Trophoblast cell (in vitro differentiated cells and primary cell): Measurements from ENCODE around the gene DNAJB8. TPM values are rescaled to one million over a fixed set of nuclear protein-coding genes. Genes with fewer than 3 reads are reported as not detected.

ENCODE experiments used
- DNase-seq, 2 donors: peaks; one replicate each; pipeline ENCODE4 v3.0.0-alpha.2; 2016
- H2AFZ ChIP-seq: 2 replicates; pipeline ENCODE4 v1.6.1; 2013; ENCODE audit warnings: low read length, moderate library complexity, mild to moderate bottlenecking; ENCODE audit not compliant: insufficient read depth, poor library complexity
- H2AK5ac ChIP-seq: 2 replicates; pipeline ENCODE4 v1.6.1; 2013; ENCODE audit warnings: mild to moderate bottlenecking, low read length
- H2BK120ac ChIP-seq: 2 replicates; pipeline ENCODE4 v1.6.1; 2013; ENCODE audit warnings: low read length, mild to moderate bottlenecking, moderate library complexity; ENCODE audit not compliant: insufficient read depth, poor library complexity
- H2BK12ac ChIP-seq: 2 replicates; pipeline ENCODE4 v1.6.1; 2013; ENCODE audit warnings: mild to moderate bottlenecking, low read length, moderate library complexity
- H2BK5ac ChIP-seq: 2 replicates; pipeline ENCODE4 v1.6.1; 2013; ENCODE audit warnings: low read length, low read depth, moderate library complexity, mild to moderate bottlenecking; ENCODE audit not compliant: poor library complexity
- H3K14ac ChIP-seq: 2 replicates; pipeline ENCODE4 v1.6.1; 2013; ENCODE audit warnings: mild to moderate bottlenecking, low read length
- H3K18ac ChIP-seq: 2 replicates; pipeline ENCODE4 v1.6.1; 2013; ENCODE audit warnings: mild to moderate bottlenecking, low read length
- H3K23ac ChIP-seq: 2 replicates; pipeline ENCODE4 v1.6.1; 2013; ENCODE audit warnings: low read length
- H3K27ac ChIP-seq: 2 replicates; pipeline ENCODE4 v1.5.1; 2013; ENCODE audit warnings: low read depth, mild to moderate bottlenecking, inconsistent platforms, low read length, moderate library complexity
- H3K27me3 ChIP-seq: 2 replicates; pipeline ENCODE4 v1.6.1; 2013; ENCODE audit warnings: inconsistent platforms, mild to moderate bottlenecking, low read length, moderate library complexity; ENCODE audit not compliant: insufficient read depth
- H3K36me3 ChIP-seq, 2 experiments: 1 replicate in 1 of 2; 2 replicates in 1 of 2; pipeline ENCODE4 v1.6.1; 2013; ENCODE audit warnings: low read length in 2 of 2, mild to moderate bottlenecking in 2 of 2, moderate library complexity in 1 of 2; ENCODE audit not compliant: insufficient read depth in 2 of 2, control insufficient read depth in 1 of 2
- H3K4ac ChIP-seq: 2 replicates; pipeline ENCODE4 v1.6.1; 2013; ENCODE audit warnings: low read depth, mild to moderate bottlenecking, low read length, moderate library complexity
- H3K4me1 ChIP-seq, 2 experiments: 1 replicate in 1 of 2; 2 replicates in 1 of 2; pipeline ENCODE4 v1.6.1; 2013; ENCODE audit warnings: low read length in 2 of 2, mild to moderate bottlenecking in 2 of 2, moderate library complexity in 1 of 2; ENCODE audit not compliant: insufficient read depth in 2 of 2, control insufficient read depth in 1 of 2
- H3K4me2 ChIP-seq: 2 replicates; pipeline ENCODE4 v1.6.1; 2013; ENCODE audit warnings: inconsistent platforms, mild to moderate bottlenecking, low read length, moderate library complexity
- H3K4me3 ChIP-seq: 2 replicates; pipeline ENCODE4 v1.5.1; 2013; ENCODE audit warnings: mild to moderate bottlenecking, low read depth, low read length, inconsistent platforms
- H3K79me1 ChIP-seq: one replicate; pipeline ENCODE4 v1.6.1; 2013; ENCODE audit warnings: low read length
- H3K79me2 ChIP-seq: 2 replicates; pipeline ENCODE4 v1.6.1; 2013; ENCODE audit warnings: low read length, mild to moderate bottlenecking; ENCODE audit not compliant: control insufficient read depth, insufficient read depth, poor library complexity
- H3K9ac ChIP-seq: 2 replicates; pipeline ENCODE4 v1.6.1; 2013; ENCODE audit warnings: mild to moderate bottlenecking, low read length
- H3K9me3 ChIP-seq: 2 replicates; pipeline ENCODE4 v1.6.1; 2013; ENCODE audit warnings: low read depth, mild to moderate bottlenecking, control low read depth, inconsistent platforms, low read length; ENCODE audit not compliant: insufficient read depth
- H4K12ac ChIP-seq: 2 replicates; pipeline ENCODE4 v1.6.1; 2013; ENCODE audit warnings: low read depth, mild to moderate bottlenecking, low read length, moderate library complexity
- H4K8ac ChIP-seq: 2 replicates; pipeline ENCODE4 v1.6.1; 2013; ENCODE audit warnings: low read depth, mild to moderate bottlenecking, low read length, moderate library complexity
- H4K91ac ChIP-seq: one replicate; pipeline ENCODE4 v1.6.1; 2013; ENCODE audit warnings: low read depth, mild to moderate bottlenecking, low read length, moderate library complexity
- WGBS: extraction: QIAGEN DNeasy Blood & Tissue Kit; methylation state at CpG from one replicate; pipeline ENCODE4 v1.1.7; 2013; ENCODE audit warnings: missing lambda C conversion rate; ENCODE audit not compliant: insufficient read length, insufficient coverage; ENCODE audit errors: extremely low coverage; 5-methylcytosine and 5-hydroxymethylcytosine counted together
- polyA plus RNA-seq: library from polyadenylated mRNA; stranded (reverse); fragments of 200-250 nt; gene quantifications from 2 replicates; pipeline ENCODE4 v1.2.3, GENCODE V29; 2013

DNAJB8 gene
- polyA plus RNA-seq, result not detected in 2 replicates

DNA sequence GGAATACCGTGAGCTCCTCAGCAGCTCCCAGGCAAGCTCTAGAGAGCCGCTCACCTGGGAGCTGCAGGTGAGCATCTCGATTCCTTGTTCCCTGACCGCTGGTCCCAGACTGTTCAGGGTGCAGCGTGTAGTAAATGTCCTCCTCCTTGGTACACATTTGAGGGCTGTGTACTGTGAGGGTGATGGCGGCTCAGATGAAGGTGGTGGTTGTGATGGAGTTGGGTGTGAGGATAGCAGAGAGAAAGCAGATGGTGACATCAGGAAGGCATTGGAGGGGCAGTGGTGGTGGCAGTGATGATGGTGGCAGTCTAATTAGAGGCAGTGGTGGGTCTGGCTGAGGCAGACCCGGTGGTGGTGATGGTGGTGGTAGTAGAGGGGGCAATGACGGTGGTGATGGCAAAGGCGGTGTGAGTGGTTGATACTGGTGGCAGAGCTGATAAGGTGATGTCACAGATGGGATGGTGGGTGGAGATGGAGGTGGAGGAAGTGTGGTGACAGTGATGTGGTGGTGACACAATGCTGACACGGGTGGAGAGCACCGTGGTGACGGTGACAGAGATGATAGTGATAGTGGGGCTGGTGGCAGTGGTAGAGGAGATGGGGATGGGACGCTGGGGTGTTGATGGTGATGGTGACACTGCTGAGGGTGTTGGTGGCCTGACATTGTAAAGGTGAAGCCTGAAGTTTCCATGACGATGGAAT lies at the start of gene DNAJB8:
DNAJB8 (minus strand) TSS at position 51 of the 702 bp plus-strand sequence. CDS start 3,645 bp downstream, outside the sequence.
- WGBS, result no CpG with 5 or more reads among the region's 14 CpGs
- H3K9ac ChIP-seq, result no peak within 1 kb of the TSS
- H3K27ac ChIP-seq, result no peak within 1 kb of the TSS

DNA sequence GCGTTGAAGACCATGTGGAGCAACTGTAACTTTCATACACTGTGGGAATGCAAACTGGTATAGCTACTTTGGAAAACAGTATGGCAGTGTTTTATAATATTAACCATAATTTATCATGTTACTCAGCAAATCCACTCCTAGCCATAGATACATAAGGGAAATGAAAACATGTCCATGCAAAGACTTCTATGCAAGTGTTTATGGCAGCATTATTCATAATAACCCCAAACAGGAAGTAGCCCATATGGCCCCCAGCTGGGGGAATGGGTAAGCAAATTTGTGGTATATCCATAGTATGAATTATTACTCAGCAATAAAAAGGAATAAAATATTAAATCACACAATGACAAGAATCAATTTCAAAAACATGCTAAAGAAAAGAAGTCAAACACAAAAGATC lies 49.3 kb upstream of the DNAJB8 start:
- H2BK5ac ChIP-seq, result no peak overlapping the region
- H4K91ac ChIP-seq, result no peak overlapping the region
- H3K23ac ChIP-seq, result no peak overlapping the region
- no peak overlapping the region for H3K4me3 ChIP-seq
- H3K79me2 ChIP-seq, result no peaks in the 10 kb centered on the region
- WGBS, result no CpG with 5 or more reads among the region's 1 CpG
- H3K27me3 ChIP-seq, result no peaks in the 10 kb centered on the region
- no peak overlapping the region for H2AK5ac ChIP-seq
- no peaks in the 10 kb centered on the region for H3K79me1 ChIP-seq
- no peak overlapping the region for H2BK12ac ChIP-seq
- no peak overlapping the region for H2AFZ ChIP-seq
- no peak overlapping the region for H3K14ac ChIP-seq
- no peak overlapping the region for H4K12ac ChIP-seq
- H3K4me1 ChIP-seq, result no peaks in the 10 kb centered on the region
- no peak overlapping the region for H4K8ac ChIP-seq
- H3K4me2 ChIP-seq, result no peak overlapping the region
- no peaks in the 10 kb centered on the region for H3K36me3 ChIP-seq
- no peak overlapping the region for H2BK120ac ChIP-seq
- H3K27ac ChIP-seq, result no peak overlapping the region
- H3K4ac ChIP-seq, result no peak overlapping the region
- DNase-seq, result no peak
- no peak overlapping the region for H3K18ac ChIP-seq
- H3K9me3 ChIP-seq, result no peaks in the 10 kb centered on the region
- H3K9ac ChIP-seq, result no peak overlapping the region

More for the DNA sequence above, at the start of gene DNAJB8:
- Histone ChIP-seq H3K9me3 (peaks cover 3% of the 10 kb centered on the region), H4K8ac (no peak within 1 kb of the TSS), H3K4me1 (no peaks in the 10 kb centered on the region), H3K79me2 (no peaks in the 10 kb centered on the region), H2BK120ac (no peak within 1 kb of the TSS), H3K18ac (no peak within 1 kb of the TSS), H4K12ac (no peak within 1 kb of the TSS), H2AFZ (no peak within 1 kb of the TSS), H3K14ac (no peak within 1 kb of the TSS), H4K91ac (peak within 1 kb of the TSS; percentile 2), H3K36me3 (no peaks in the 10 kb centered on the region), H2BK12ac (no peak within 1 kb of the TSS), H3K4me2 (no peak within 1 kb of the TSS), H3K4ac (no peak within 1 kb of the TSS), H2BK5ac (no peak within 1 kb of the TSS), H3K4me3 (no peak within 1 kb of the TSS), H3K27me3 (no peaks in the 10 kb centered on the region), H3K23ac (no peak within 1 kb of the TSS), H2AK5ac (no peak within 1 kb of the TSS), H3K79me1 (no peaks in the 10 kb centered on the region)
- DNase-seq, result no peak

DNA sequence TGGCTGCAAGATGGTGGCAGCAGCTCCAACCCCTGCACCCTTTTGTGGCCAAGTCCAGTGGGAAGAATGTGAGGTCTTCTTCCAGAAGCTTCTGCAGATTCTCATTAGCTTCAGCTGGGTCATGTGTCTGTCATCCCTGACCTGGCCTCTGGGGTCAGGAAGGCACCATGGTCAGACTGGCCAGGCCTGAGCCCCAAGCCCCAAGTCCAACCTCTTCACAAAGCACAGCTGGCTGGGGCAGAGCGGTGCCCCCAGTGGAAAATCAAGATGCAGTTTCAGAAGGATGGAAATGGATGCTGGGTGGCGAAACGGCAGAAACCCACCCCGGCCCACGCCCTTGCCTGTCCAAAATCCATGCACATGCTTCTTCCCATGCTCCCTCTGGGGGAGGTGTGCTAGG lies 42.2 kb upstream of the DNAJB8 start:
- no peaks in the 10 kb centered on the region for H3K27me3 ChIP-seq
- H4K8ac ChIP-seq, result no peak overlapping the region
- H3K4me2 ChIP-seq, result no peak overlapping the region
- no peak overlapping the region for H3K14ac ChIP-seq
- H2BK12ac ChIP-seq, result no peak overlapping the region
- H3K4ac ChIP-seq, result no peak overlapping the region
- H3K9me3 ChIP-seq, result no peaks in the 10 kb centered on the region
- no peak overlapping the region for H4K91ac ChIP-seq
- H3K4me3 ChIP-seq, result no peak overlapping the region
- H2BK5ac ChIP-seq, result no peak overlapping the region
- H3K9ac ChIP-seq, result no peak overlapping the region
- no peak overlapping the region for H3K23ac ChIP-seq
- peaks cover 10 to 15% of the 10 kb centered on the region in 2 experiments for H3K4me1 ChIP-seq
- DNase-seq, result no peak
- H3K79me2 ChIP-seq, result no peaks in the 10 kb centered on the region
- no peak overlapping the region for H3K27ac ChIP-seq
- H2AFZ ChIP-seq, result no peak overlapping the region
- no peak overlapping the region for H2BK120ac ChIP-seq
- peaks cover 15% of the 10 kb centered on the region for H3K79me1 ChIP-seq
- WGBS, result no CpG with 5 or more reads among the region's 5 CpGs
- peaks cover 5% of the 10 kb centered on the region in 2 experiments for H3K36me3 ChIP-seq
- no peak overlapping the region for H2AK5ac ChIP-seq
- no peak overlapping the region for H4K12ac ChIP-seq
- no peak overlapping the region for H3K18ac ChIP-seq

DNA sequence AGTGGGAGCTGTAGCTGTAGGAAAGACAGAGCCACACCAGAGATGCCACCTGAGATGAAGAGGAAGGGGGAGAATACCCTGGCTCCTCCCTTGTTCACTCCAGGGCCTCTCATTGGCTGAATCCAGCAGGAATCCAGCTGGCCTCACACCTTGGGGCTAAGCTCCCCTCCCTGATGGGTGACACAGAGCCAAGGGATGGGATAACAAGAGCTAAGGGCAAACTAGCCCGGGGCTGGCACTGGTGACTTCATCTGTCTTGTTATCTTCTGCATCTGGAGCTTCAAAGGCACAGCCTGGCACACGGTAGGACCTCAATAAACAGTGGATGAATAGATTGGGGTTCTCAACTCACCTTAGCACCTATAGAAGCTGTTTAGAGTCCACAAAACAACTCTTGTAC lies 40.1 kb upstream of the DNAJB8 start:
- Histone ChIP-seq H3K9ac (no peak overlapping the region), H3K79me2 (no peaks in the 10 kb centered on the region), H2BK12ac (peak overlapping the region; percentile 11), H2AFZ (no peak overlapping the region), H3K27ac (no peak overlapping the region), H3K4ac (no peak overlapping the region), H4K91ac (no peak overlapping the region), H3K18ac (no peak overlapping the region), H3K36me3 (peaks cover 5 to 9% of the 10 kb centered on the region in 2 experiments), H3K4me3 (no peak overlapping the region), H3K4me2 (no peak overlapping the region), H3K14ac (no peak overlapping the region), H3K4me1 (peaks cover 10 to 17% of the 10 kb centered on the region in 2 experiments), H3K23ac (no peak overlapping the region), H4K8ac (no peak overlapping the region), H3K79me1 (peaks cover 23% of the 10 kb centered on the region), H2BK120ac (no peak overlapping the region), H2BK5ac (no peak overlapping the region), H4K12ac (no peak overlapping the region), H3K27me3 (no peaks in the 10 kb centered on the region), H2AK5ac (peak overlapping the region; percentile 28), H3K9me3 (peaks cover 2% of the 10 kb centered on the region)
- WGBS, result no CpG with 5 or more reads among the region's 2 CpGs
- peak; percentile 65 to 71 for DNase-seq
